PC-9 (cell line): Measurements from ENCODE around the gene TRIM7.

Source experiments
- EZH2 ChIP-seq: fragments of 200-600 bp; sonication (generic); IDR thresholded peaks from 2 replicates; pipeline ENCODE4 v1.8.0; 2017; ENCODE audit warnings: antibody characterized with exemption, low read depth
- TF ChIP-seq, protein P1 (sequence below): fragments of 200-600 bp; sonication (generic); conservative IDR thresholded peaks from 2 replicates; pipeline ENCODE4 v1.6.1; 2017; ENCODE audit warnings: mixed run types, antibody characterized with exemption, mild to moderate bottlenecking, moderate library complexity

DNA sequence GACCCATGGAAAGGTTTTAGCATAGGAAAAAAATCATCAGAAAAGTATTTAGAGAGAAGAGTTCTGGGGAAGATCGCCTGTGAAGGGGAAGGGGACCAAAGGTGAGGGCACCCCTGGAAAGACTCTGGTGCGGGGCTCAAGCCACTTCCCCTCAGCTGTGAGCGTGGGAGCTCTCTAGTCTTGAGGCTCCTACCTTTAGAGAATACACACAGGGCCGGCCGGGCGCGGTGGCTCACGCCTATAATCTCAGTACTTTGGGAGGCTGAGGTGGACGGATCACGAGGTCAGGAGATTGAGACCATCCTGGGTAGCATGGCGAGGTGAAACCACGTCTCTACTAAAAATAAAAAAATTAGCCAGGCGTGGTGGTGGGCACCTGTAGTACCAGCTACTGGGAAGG, 25.0 kb upstream of the TRIM7 start:
- TF ChIP-seq, protein P1, sequence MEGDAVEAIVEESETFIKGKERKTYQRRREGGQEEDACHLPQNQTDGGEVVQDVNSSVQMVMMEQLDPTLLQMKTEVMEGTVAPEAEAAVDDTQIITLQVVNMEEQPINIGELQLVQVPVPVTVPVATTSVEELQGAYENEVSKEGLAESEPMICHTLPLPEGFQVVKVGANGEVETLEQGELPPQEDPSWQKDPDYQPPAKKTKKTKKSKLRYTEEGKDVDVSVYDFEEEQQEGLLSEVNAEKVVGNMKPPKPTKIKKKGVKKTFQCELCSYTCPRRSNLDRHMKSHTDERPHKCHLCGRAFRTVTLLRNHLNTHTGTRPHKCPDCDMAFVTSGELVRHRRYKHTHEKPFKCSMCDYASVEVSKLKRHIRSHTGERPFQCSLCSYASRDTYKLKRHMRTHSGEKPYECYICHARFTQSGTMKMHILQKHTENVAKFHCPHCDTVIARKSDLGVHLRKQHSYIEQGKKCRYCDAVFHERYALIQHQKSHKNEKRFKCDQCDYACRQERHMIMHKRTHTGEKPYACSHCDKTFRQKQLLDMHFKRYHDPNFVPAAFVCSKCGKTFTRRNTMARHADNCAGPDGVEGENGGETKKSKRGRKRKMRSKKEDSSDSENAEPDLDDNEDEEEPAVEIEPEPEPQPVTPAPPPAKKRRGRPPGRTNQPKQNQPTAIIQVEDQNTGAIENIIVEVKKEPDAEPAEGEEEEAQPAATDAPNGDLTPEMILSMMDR = no peak
- TF ChIP-seq EZH2 = no peak
